ENCODE data around the gene SFT2D3. TPM values are rescaled to one million over a fixed set of nuclear protein-coding genes. Genes with fewer than 3 reads are reported as not detected.

SFT2D3 gene
- total and polyA plus RNA-seq, 2 of the 8 experiments (the other 6 are each of a cell fraction or from before 2014, with no cell fraction given), result 7.3 to 10.3 TPM

GRCh38 chr2:127662937-127663565 is 38.2 kb upstream of the SFT2D3 start (continued):
- TF ChIP-seq CHD7 (IDR thresholded peaks at IDR 0.05; ENCODE audit: insufficient replicate concordance, low read length) (no peak), HDAC2 (IDR thresholded peaks at IDR 0.05; ENCODE audit: borderline replicate concordance in 1 of 2, low read depth in 2 of 2, low read length in 2 of 2) (no peak), ZNF274 (IDR thresholded peaks at IDR 0.05; ENCODE audit: borderline replicate concordance, extremely low read depth, low read length) (no peak), SP4 (IDR thresholded peaks at IDR 0.05; ENCODE audit: low read length) (no peak), YY1 (IDR thresholded peaks at IDR 0.05; ENCODE audit: low read depth, low read length) (no peak), POLR2A (IDR thresholded peaks at IDR 0.05; ENCODE audit: control extremely low read depth in 1 of 2, low read depth in 2 of 2, low read length in 2 of 2) (no peak), RFX5 (IDR thresholded peaks at IDR 0.05; ENCODE audit: borderline replicate concordance, low read depth, low read length) (no peak), EP300 (IDR thresholded peaks at IDR 0.05; ENCODE audit: borderline replicate concordance in 1 of 2, low read depth in 2 of 2, low read length in 2 of 2) (no peak), SIX5 (IDR thresholded peaks at IDR 0.05; ENCODE audit: low read depth, low read length) (no peak), CEBPB (IDR thresholded peaks at IDR 0.05; ENCODE audit: low read depth, low read length) (no peak)

All from H1 (cell line).